Measurements from ENCODE around the gene NUDT22.

NUDT22 gene

DNA sequence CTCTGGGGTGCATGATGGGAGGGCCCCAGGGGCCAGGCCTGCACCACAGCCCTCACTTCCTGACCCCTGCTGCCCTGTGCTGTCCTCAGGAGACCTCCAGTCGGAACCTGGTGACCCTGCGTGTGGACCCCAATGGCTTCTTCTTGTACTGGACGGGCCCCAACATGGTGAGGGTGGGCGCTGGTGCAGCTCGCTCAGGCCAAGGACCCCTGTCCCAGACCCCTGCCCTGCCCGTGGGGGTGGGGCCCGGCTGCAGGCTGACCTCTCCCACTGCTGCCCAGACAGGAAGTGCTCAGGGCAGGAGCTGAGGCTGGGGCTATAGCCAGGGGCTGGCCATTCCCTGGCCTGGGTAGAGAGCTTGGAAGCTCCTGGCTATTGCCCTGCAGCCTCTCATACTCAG, 28.3 kb downstream of the NUDT22 start:
- DNase-seq (ENCODE audit: low read depth, low spot score), result no peak

DNA sequence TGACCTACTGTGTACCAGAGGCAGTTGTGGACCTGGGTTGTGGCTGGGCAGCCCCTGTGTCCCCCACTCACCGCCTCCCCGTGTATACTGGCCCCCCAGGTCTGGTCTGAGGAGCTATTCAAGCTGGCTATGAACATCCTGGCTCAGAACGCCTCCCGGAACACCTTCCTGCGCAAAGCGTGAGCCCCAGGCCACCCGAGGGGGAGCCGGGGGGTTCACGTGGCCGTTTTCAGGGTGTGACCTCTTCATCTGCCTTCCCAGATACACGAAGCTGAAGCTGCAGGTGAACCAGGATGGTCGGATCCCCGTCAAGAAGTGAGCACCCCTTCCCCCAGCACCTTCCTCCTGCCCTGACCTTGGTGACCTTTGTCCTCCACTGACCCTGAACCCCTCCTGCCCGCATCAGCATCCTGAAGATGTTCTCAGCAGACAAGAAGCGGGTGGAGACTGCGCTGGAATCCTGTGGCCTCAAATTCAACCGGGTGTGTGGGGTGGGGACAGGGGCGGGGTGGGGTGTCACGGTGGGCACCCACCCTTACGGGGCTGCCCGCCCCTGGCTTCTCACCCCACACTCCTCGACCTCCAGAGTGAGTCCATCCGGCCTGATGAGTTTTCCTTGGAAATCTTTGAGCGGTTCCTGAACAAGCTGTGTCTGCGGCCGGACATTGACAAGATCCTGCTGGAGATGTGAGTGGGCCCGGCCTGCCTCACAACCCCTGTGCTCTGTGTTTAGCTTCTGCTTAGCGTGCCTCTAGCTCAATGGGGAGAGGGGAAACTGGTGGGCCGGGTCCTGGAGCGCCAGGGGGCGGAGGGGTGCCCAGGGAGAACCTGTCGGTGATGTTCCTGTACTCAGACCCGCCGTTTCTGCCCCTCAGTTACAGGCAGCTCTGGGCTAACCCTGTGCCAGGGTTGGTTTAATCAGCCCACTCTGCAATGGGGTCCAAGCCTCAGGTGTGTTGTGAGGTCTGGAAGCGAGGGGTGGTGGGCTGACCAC, 29.4 kb downstream of the NUDT22 start:
- no peak for DNase-seq (ENCODE audit: low read depth, low spot score)

- DNase-seq (ENCODE audit: low read depth, low spot score), result no peak
These were observed 30.2 kb downstream of the NUDT22 start for GRCh38 chr11:64256300-64256699.

DNA sequence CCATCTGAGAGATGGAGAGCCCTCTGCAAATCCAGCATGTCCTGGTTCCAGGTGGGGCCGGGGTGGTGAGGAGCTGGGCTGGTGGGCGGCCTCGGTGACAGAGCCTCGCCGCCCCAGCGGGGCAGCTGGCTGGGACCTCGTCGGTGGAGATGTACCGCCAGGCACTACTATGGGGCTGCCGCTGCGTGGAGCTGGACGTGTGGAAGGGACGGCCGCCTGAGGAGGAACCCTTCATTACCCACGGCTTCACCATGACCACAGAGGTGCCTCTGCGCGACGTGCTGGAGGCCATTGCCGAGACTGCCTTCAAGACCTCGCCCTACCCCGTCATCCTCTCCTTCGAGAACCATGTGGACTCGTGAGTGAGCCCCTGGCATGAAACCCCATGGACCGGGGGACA, 32.3 kb downstream of the NUDT22 start:
- no peak for DNase-seq (ENCODE audit: low read depth, low spot score)

DNA sequence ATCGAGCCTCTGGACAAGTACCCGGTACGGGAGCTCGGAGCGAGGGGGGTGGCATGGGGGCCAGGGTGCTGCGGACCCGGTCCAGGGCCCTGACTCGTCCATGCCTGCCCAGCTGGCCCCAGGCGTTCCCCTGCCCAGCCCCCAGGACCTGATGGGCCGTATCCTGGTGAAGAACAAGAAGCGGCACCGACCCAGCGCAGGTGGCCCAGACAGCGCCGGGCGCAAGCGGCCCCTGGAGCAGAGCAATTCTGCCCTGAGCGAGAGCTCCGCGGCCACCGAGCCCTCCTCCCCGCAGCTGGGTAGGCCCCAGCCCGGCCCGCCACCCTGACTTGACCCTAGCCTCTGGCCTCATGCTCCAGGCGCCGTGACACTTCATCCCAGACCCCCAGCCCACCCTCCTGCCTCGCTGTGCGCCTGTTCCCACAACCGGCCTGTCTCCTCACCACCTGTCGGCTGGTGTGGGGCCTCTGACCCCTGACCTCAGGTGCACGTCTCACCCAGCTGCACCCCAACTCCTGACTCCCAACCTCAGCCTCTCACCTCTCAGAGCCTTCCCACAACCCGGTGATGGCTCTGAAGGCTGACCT, 33.0 kb downstream of the NUDT22 start:
- DNase-seq (ENCODE audit: low read depth, low spot score), result no peak

- DNase-seq (ENCODE audit: low read depth, low spot score), result no peak
These were observed 33.5 kb downstream of the NUDT22 start for GRCh38 chr11:64259533-64260067.

DNA sequence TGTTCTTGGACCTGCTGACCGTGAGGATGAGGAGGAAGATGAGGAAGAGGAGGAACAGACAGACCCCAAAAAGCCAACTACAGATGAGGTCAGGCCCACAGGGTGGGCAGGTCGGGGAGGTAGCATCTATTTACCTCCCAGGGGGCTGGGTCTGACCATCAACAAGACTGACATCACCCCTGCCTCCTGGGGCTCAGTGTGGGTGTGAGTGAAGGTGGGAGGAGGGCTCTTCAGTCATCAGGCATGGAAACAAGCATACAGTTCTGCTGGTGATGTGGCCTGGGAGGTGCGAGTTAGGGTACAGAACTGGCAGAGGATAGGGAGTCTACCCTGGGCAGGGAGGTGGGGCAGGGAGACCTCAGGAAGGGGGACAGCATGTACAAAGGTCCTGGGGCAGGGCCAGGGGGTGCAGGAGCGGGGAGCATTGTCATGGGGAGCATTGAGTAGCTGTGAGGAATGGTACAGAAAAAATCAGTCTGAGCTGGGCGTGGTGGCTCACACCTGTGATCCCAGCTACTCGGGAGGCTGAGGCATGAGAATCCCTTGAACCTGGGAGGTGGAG, 34.2 kb downstream of the NUDT22 start:
- DNase-seq (ENCODE audit: low read depth, low spot score), result no peak

- no peak for DNase-seq (ENCODE audit: low read depth, low spot score)
These were observed 35.5 kb downstream of the NUDT22 start for GRCh38 chr11:64261556-64262080.

- DNase-seq (ENCODE audit: low read depth, low spot score), result no peak
These were observed 36.4 kb downstream of the NUDT22 start for GRCh38 chr11:64262271-64263002.

GRCh38 chr11:64263021-64263946, 37.2 kb downstream of the NUDT22 start:
- DNase-seq (ENCODE audit: low read depth, low spot score), result no peak

DNA sequence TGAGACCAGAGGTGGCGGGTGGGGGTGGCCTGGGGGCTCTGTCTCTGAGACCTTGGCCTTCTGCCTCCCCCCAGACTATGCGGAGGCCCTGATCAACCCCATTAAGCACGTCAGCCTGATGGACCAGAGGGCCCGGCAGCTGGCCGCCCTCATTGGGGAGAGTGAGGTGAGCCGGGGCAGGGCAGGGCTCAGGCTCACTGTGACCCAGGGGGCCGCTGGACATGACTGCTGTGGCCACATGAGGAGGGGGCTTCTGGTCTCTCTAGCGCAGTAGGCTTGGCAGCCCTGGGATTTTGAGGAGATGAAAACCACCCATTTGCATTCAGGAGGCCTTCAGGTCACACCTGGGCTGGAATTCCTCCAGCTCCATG, 37.9 kb downstream of the NUDT22 start:
- DNase-seq (ENCODE audit: low read depth, low spot score), result no peak

GRCh38 chr11:64264371-64264852, 38.3 kb downstream of the NUDT22 start:
- no peak for DNase-seq (ENCODE audit: low read depth, low spot score)

GRCh38 chr11:64265176-64266160, 39.4 kb downstream of the NUDT22 start:
- no peak for DNase-seq (ENCODE audit: low read depth, low spot score)

- no peak for DNase-seq (ENCODE audit: low read depth, low spot score)
These were observed 40.3 kb downstream of the NUDT22 start for GRCh38 chr11:64266339-64266738.

GRCh38 chr11:64267207-64267945, 41.3 kb downstream of the NUDT22 start:
- no peak for DNase-seq (ENCODE audit: low read depth, low spot score)

DNA sequence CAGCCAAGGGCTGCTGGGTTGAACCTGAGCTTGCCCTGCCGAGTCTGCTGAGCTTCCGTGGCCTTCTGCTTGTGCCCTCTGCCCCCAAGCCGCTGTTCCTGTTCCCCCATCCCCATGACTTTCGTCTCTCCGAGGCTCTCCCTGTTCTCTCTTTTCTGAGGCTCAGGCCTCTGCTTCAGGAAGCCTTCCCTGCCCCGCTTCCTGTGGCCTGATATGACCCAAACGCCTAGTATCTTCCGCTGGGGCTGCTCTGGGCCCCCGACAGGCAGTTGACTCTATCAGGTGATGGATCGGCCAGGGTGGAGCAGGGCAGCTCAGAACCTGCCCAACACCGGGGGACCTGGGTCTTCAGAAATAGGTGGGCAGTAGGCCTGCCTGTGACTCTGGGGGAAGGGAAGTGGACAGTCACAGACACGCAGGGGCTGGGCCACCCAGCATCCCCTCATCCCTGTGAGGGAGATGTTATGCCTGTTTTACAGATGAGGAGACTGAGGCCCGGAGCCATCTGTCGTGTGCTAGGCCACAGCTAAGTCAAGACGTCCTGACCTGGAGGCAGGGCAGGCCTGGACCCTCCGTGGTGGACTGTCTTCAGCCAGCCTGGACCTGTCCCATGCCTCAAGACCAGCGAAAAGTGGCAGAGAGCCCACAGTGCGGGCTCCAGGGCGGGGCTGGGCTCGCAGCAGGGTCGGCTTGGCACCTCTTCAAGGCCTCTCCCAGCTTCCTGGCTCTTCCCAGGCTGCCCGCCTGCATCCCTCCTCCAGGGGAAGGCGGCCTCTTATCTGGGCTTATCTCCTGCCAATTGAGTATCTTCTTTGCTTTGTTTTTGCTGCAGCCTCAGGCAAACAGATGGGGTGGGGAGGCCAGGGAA, 42.2 kb downstream of the NUDT22 start:
- DNase-seq (ENCODE audit: low read depth, low spot score), result no peak

- DNase-seq (ENCODE audit: low read depth, low spot score), result no peak
These were observed 42.9 kb downstream of the NUDT22 start for GRCh38 chr11:64268893-64269539.
